ENCODE data around the gene RHBDD3.

Gene RHBDD3

GRCh38 chr22:29298641-29299040, 30.9 kb upstream of the RHBDD3 start:
- Histone ChIP-seq H2BK12ac (ENCODE audit: low read length in 2 of 2) (no peak overlapping the region), H3K14ac (ENCODE audit: low read length in 2 of 2) (no peak overlapping the region), H3K4ac (ENCODE audit: low read depth in 1 of 2, low read length in 2 of 2) (no peak overlapping the region), H3K4me3 (ENCODE audit: insufficient read depth in 1 of 2, low read depth in 1 of 2, low read length in 2 of 2) (no peak overlapping the region), H3K27me3 (ENCODE audit: control insufficient read depth in 1 of 2, insufficient read depth in 1 of 2, low read length in 2 of 2) (no peaks in the 10 kb centered on the region), H3K23ac (ENCODE audit: low read length in 2 of 2) (no peak overlapping the region), H3K4me1 (ENCODE audit: control insufficient read depth, insufficient read depth, low read depth, low read length) (peaks cover 9% of the 10 kb centered on the region), H2BK5ac (ENCODE audit: low read depth, low read length, poor library complexity, severe bottlenecking) (no peak overlapping the region), H3K9me3 (ENCODE audit: control insufficient read depth, low read length) (no peaks in the 10 kb centered on the region), H3K18ac (ENCODE audit: low read depth in 1 of 2, low read length in 2 of 2) (no peak overlapping the region), H4K8ac (ENCODE audit: low read length) (no peak overlapping the region), H2AFZ (ENCODE audit: low read depth, low read length) (no peak overlapping the region), H3K79me1 (replicated peaks; ENCODE audit: low read length, poor library complexity, severe bottlenecking) (peaks cover 13% of the 10 kb centered on the region), H3K36me3 (ENCODE audit: control insufficient read depth in 1 of 2, insufficient read depth in 2 of 2, low read depth in 1 of 2, low read length in 2 of 2) (peaks cover 73 to 79% of the 10 kb centered on the region in 2 experiments), H3K27ac (ENCODE audit: low read length, poor library complexity, severe bottlenecking) (no peak overlapping the region), H4K91ac (ENCODE audit: low read length) (no peak overlapping the region), H2BK15ac (ENCODE audit: low read depth, poor library complexity, severe bottlenecking) (no peak overlapping the region), H3K9ac (ENCODE audit: low read length) (no peak overlapping the region), H2AK5ac (ENCODE audit: low read length, severe bottlenecking) (no peak overlapping the region), H3K4me2 (ENCODE audit: low read length, poor library complexity, severe bottlenecking) (no peak overlapping the region), H2BK120ac (ENCODE audit: low read depth, low read length) (no peak overlapping the region)
- DNase-seq = no peak
- WGBS = 92% methylated on average over 7 of the region's 8 CpGs

- no peak overlapping the region for H3K4ac ChIP-seq (ENCODE audit: low read depth in 1 of 2, low read length in 2 of 2)
- H4K8ac ChIP-seq (ENCODE audit: low read length) = no peak overlapping the region
- DNase-seq = no peak
- H3K18ac ChIP-seq (ENCODE audit: low read depth in 1 of 2, low read length in 2 of 2) = no peak overlapping the region
- H2BK120ac ChIP-seq (ENCODE audit: low read depth, low read length) = no peak overlapping the region
- no peak overlapping the region for H3K14ac ChIP-seq (ENCODE audit: low read length in 2 of 2)
- peaks cover 13% of the 10 kb centered on the region for H3K79me1 ChIP-seq (replicated peaks; ENCODE audit: low read length, poor library complexity, severe bottlenecking)
- H2BK5ac ChIP-seq (ENCODE audit: low read depth, low read length, poor library complexity, severe bottlenecking) = no peak overlapping the region
- H3K23ac ChIP-seq (ENCODE audit: low read length in 2 of 2) = no peak overlapping the region
- H3K4me2 ChIP-seq (ENCODE audit: low read length, poor library complexity, severe bottlenecking) = no peak overlapping the region
- H3K9me3 ChIP-seq (ENCODE audit: control insufficient read depth, low read length) = no peaks in the 10 kb centered on the region
- no peaks in the 10 kb centered on the region for H3K4me1 ChIP-seq (ENCODE audit: control insufficient read depth, insufficient read depth, low read depth, low read length)
- H4K91ac ChIP-seq (ENCODE audit: low read length) = no peak overlapping the region
- no peak overlapping the region for H3K27ac ChIP-seq (ENCODE audit: low read length, poor library complexity, severe bottlenecking)
- H3K9ac ChIP-seq (ENCODE audit: low read length) = no peak overlapping the region
- no peak overlapping the region for H3K4me3 ChIP-seq (ENCODE audit: insufficient read depth in 1 of 2, low read depth in 1 of 2, low read length in 2 of 2)
- no peaks in the 10 kb centered on the region for H3K27me3 ChIP-seq (ENCODE audit: control insufficient read depth in 1 of 2, insufficient read depth in 1 of 2, low read length in 2 of 2)
- H2BK12ac ChIP-seq (ENCODE audit: low read length in 2 of 2) = no peak overlapping the region
- H2AFZ ChIP-seq (ENCODE audit: low read depth, low read length) = no peak overlapping the region
- H2AK5ac ChIP-seq (ENCODE audit: low read length, severe bottlenecking) = no peak overlapping the region
- H3K36me3 ChIP-seq (ENCODE audit: control insufficient read depth in 1 of 2, insufficient read depth in 2 of 2, low read depth in 1 of 2, low read length in 2 of 2) = peaks cover 48 to 98% of the 10 kb centered on the region in 2 experiments
- no peak overlapping the region for H2BK15ac ChIP-seq (ENCODE audit: low read depth, poor library complexity, severe bottlenecking)
Observed at GRCh38 chr22:29292379-29292778, 24.6 kb upstream of the RHBDD3 start.

GRCh38 chr22:29291215-29291614, 23.4 kb upstream of the RHBDD3 start:
- Histone ChIP-seq H3K4me3 (ENCODE audit: insufficient read depth in 1 of 2, low read depth in 1 of 2, low read length in 2 of 2) (no peak overlapping the region), H3K4me1 (ENCODE audit: control insufficient read depth, insufficient read depth, low read depth, low read length) (no peaks in the 10 kb centered on the region), H3K9ac (ENCODE audit: low read length) (no peak overlapping the region), H4K91ac (ENCODE audit: low read length) (no peak overlapping the region), H3K14ac (ENCODE audit: low read length in 2 of 2) (no peak overlapping the region), H4K8ac (ENCODE audit: low read length) (no peak overlapping the region), H3K4me2 (ENCODE audit: low read length, poor library complexity, severe bottlenecking) (no peak overlapping the region), H3K79me1 (replicated peaks; ENCODE audit: low read length, poor library complexity, severe bottlenecking) (peaks cover 13% of the 10 kb centered on the region), H2BK12ac (ENCODE audit: low read length in 2 of 2) (no peak overlapping the region), H3K9me3 (ENCODE audit: control insufficient read depth, low read length) (no peaks in the 10 kb centered on the region), H2AK5ac (ENCODE audit: low read length, severe bottlenecking) (no peak overlapping the region), H2AFZ (ENCODE audit: low read depth, low read length) (no peak overlapping the region), H3K27me3 (ENCODE audit: control insufficient read depth in 1 of 2, insufficient read depth in 1 of 2, low read length in 2 of 2) (no peaks in the 10 kb centered on the region), H3K36me3 (ENCODE audit: control insufficient read depth in 1 of 2, insufficient read depth in 2 of 2, low read depth in 1 of 2, low read length in 2 of 2) (peaks cover 47 to 98% of the 10 kb centered on the region in 2 experiments), H3K23ac (ENCODE audit: low read length in 2 of 2) (no peak overlapping the region), H2BK120ac (ENCODE audit: low read depth, low read length) (no peak overlapping the region), H2BK5ac (ENCODE audit: low read depth, low read length, poor library complexity, severe bottlenecking) (no peak overlapping the region), H3K4ac (ENCODE audit: low read depth in 1 of 2, low read length in 2 of 2) (no peak overlapping the region), H2BK15ac (ENCODE audit: low read depth, poor library complexity, severe bottlenecking) (no peak overlapping the region), H3K18ac (ENCODE audit: low read depth in 1 of 2, low read length in 2 of 2) (no peak overlapping the region), H3K27ac (ENCODE audit: low read length, poor library complexity, severe bottlenecking) (no peak overlapping the region)
- WGBS = 90% methylated on average over 6 of the region's 7 CpGs
- no peak for DNase-seq

- no peak overlapping the region for H3K4me3 ChIP-seq (ENCODE audit: insufficient read depth in 1 of 2, low read depth in 1 of 2, low read length in 2 of 2)
- no peak overlapping the region for H3K18ac ChIP-seq (ENCODE audit: low read depth in 1 of 2, low read length in 2 of 2)
- no peak overlapping the region for H2AK5ac ChIP-seq (ENCODE audit: low read length, severe bottlenecking)
- no peak overlapping the region for H3K14ac ChIP-seq (ENCODE audit: low read length in 2 of 2)
- H3K79me1 ChIP-seq (replicated peaks; ENCODE audit: low read length, poor library complexity, severe bottlenecking) = peaks cover 9% of the 10 kb centered on the region
- H3K9me3 ChIP-seq (ENCODE audit: control insufficient read depth, low read length) = no peaks in the 10 kb centered on the region
- no peak overlapping the region for H2BK12ac ChIP-seq (ENCODE audit: low read length in 2 of 2)
- H4K8ac ChIP-seq (ENCODE audit: low read length) = no peak overlapping the region
- H3K9ac ChIP-seq (ENCODE audit: low read length) = no peak overlapping the region
- H2BK120ac ChIP-seq (ENCODE audit: low read depth, low read length) = no peak overlapping the region
- H2AFZ ChIP-seq (ENCODE audit: low read depth, low read length) = no peak overlapping the region
- 97% methylated on average over 5 of the region's 5 CpGs for WGBS
- H2BK5ac ChIP-seq (ENCODE audit: low read depth, low read length, poor library complexity, severe bottlenecking) = no peak overlapping the region
- peaks cover 48 to 97% of the 10 kb centered on the region in 2 experiments for H3K36me3 ChIP-seq (ENCODE audit: control insufficient read depth in 1 of 2, insufficient read depth in 2 of 2, low read depth in 1 of 2, low read length in 2 of 2)
- no peak overlapping the region for H3K27ac ChIP-seq (ENCODE audit: low read length, poor library complexity, severe bottlenecking)
- no peak overlapping the region for H4K91ac ChIP-seq (ENCODE audit: low read length)
- no peak overlapping the region for H3K4ac ChIP-seq (ENCODE audit: low read depth in 1 of 2, low read length in 2 of 2)
- no peaks in the 10 kb centered on the region for H3K27me3 ChIP-seq (ENCODE audit: control insufficient read depth in 1 of 2, insufficient read depth in 1 of 2, low read length in 2 of 2)
- DNase-seq = no peak
- no peak overlapping the region for H2BK15ac ChIP-seq (ENCODE audit: low read depth, poor library complexity, severe bottlenecking)
- H3K4me2 ChIP-seq (ENCODE audit: low read length, poor library complexity, severe bottlenecking) = no peak overlapping the region
- H3K23ac ChIP-seq (ENCODE audit: low read length in 2 of 2) = no peak overlapping the region
- H3K4me1 ChIP-seq (ENCODE audit: control insufficient read depth, insufficient read depth, low read depth, low read length) = no peaks in the 10 kb centered on the region
Observed at GRCh38 chr22:29290061-29290460, 22.3 kb upstream of the RHBDD3 start.
